GM18498 (cell line): ENCODE data around the gene CDH5.

Source experiments
- ATAC-seq: cut with Tn5 transposase; IDR thresholded peaks from one replicate; pipeline ENCODE4 v1.9.1; 2021; ENCODE audit warnings: mild to moderate bottlenecking, moderate library complexity; ENCODE audit not compliant: unreplicated experiment

CDH5 gene

DNA sequence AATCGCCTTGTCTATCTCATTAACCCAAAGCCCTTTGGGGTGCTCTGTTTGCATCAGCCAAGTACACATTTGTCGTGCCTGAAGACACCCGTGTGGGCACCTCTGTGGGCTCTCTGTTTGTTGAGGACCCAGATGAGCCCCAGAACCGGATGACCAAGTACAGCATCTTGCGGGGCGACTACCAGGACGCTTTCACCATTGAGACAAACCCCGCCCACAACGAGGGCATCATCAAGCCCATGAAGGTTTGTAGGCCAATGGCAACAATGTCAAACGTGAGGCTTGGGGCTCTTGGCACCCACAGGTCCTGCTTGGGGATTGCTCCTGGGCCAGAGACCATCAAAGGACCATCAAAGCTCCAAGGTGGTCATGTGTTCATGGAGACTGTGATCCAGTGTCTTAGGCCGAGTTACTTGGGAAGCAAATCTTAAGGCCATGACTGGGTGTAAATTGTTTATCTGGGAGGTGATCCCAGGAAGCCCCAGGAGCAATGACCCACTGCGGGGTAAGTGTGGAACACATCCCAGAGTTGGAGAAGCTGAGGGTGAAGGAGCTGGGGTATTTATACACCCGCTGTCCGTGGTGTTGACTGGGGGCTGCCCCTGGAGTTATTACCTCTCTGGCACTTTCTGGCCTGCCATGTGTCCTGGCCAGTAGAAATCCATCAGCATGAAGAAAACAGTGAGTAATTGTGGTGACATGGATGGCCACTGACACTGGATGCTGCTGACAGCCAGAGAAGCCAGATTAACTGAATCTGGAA is 24.0 kb downstream of the CDH5 start:
- no peak for ATAC-seq

DNA sequence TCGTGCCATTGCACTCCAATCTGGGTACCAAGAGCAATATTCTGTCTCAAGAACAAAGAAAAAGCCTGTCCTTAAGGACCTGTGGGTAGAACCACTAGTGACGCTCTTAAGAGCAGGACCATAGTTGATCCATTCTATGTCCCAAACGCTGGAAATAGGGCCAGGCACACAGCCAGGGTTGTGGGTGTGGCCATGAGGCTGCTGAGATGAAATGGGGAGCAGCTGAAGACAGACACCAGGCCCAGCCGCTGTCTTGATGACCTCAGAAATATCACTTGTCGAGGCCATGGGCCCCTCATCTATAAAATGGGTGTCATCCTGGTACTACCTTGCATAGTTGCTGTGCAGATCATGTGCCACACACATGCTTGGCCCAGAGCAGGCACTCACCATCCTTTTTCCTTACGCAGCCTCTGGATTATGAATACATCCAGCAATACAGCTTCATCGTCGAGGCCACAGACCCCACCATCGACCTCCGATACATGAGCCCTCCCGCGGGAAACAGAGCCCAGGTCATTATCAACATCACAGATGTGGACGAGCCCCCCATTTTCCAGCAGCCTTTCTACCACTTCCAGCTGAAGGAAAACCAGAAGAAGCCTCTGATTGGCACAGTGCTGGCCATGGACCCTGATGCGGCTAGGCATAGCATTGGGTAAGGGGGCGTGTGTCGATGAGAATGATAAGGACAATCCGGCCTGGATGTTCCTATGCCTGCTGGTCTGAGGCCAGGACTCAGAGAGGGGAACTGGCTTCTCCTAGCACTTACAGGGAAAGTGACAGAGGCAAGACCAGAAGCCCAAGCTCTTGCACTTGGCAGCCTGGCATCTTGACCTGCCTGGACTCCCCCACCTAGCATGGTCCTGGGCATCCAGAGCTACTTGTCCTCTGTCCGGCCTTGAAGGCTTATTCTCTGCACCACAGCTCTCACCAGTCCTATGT is 25.5 kb downstream of the CDH5 start:
- ATAC-seq = no peak

- no peak for ATAC-seq
These were observed 29.5 kb downstream of the CDH5 start for GRCh38 chr16:66395806-66396555.

DNA sequence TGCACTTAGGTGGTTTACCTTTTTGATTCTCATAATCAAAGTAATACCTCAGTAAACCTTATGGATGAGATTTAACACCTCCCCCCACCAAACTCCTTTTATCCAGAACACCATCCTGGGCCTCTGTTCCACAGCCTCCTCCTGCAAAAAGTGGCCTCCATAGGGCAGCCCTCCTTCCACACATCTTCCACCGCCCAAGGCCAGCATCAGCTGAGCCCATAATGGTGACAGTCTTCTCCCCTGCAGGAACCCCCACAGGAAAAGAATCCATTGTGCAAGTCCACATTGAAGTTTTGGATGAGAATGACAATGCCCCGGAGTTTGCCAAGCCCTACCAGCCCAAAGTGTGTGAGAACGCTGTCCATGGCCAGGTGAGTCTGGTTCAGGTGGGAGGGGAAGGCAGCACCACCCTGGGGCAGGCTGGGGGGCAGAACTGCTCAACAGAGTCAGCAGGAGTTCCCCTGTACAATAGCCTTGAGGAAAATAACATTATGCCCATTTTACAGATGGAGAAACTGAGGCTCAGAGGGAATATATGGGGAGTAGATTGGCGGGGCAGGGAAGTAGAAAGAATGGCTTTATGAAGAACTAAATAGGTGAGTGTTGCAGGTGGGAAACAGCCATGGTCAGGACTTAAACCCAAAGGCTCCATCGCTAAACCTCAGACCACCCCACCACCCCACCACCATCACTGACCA is 31.4 kb downstream of the CDH5 start:
- no peak for ATAC-seq

DNA sequence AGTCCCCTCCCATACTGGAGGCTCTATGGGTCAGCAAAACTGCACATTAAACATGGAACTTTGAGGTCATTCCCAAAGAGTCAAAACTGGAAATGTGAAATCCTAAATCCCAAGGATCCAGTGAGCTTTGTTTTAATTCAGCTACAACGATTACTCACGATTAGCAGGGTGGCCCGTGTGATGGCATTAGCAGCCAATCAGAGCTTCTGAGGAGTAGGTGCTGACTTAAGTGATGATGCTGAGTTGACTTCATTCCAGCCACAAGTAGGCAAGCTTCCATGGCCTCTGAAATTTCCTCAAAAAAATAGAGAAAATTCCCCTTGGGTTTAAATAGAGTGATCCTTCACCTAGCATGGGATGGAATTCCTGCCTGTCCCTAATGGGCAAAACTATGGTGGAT is 32.5 kb downstream of the CDH5 start:
- ATAC-seq = no peak

DNA sequence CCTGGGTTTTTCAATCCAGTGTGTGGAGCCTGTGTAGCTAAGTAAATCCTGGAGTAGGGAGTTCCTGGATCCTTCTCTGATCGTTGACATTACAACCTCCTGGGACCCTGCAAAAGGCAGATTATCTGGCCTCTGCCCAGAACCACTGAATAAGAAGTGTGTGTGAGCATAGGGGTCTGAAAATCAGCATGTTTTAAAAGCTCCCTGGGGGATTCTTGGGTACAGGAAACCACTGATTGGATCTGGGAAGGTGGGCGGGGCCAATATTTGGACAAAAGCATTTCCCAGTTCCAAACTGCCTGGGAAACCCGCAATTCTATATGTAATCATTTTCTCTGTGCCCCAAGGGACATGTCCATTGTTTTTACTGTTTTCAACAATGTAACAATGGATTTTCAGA is 33.4 kb downstream of the CDH5 start:
- no peak for ATAC-seq

DNA sequence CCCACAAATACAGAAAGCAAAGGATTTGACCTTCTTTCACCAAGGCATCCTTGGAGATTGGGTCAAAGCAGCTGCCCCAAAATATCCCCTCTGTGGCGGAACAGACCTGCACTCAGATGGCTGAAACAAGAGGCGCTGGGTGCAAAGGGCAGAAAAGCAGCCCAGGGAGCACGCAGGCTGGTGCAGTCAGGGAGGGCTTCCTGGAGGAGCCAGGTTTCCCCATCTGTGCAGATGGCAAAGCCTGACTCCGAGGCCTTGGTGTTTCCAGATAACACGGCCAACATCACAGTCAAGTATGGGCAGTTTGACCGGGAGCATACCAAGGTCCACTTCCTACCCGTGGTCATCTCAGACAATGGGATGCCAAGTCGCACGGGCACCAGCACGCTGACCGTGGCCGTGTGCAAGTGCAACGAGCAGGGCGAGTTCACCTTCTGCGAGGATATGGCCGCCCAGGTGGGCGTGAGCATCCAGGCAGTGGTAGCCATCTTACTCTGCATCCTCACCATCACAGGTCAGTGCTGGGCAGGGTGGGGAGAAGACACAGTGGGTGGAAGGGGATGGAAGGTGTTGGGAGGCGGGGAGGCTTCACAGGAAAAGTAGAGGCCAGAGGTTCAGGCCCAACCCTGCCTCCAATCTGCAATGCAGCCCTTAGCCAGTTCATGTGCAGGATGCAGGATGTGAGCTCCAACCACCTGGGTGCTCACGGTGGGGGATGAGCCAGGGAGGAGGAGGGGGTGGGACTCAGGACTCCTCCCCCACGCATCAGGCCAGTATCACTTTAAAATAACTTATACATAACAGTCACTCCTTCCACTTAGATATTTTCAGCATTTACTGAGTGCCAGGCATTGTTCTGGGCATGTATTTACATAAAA is 34.3 kb downstream of the CDH5 start:
- ATAC-seq = no peak

DNA sequence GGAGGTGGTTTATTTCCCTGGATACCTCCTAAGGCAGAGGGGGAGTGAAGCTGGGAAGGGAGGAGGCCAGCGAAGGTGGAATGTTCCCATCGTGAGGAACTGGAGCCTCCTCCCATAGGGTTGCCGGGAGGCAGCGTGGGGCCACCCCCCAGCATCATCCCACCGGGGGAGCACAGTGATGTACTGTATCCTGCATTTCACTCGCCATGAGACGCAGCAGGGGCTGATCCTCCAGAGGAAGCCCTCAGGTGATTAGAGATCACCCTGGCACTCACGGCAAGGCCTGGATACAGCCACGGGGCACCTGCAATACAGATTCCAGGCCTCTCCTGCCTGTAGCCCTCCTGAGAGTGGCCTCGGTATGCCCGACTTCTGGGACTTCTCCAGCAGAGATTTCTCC is 35.1 kb downstream of the CDH5 start:
- no peak for ATAC-seq

DNA sequence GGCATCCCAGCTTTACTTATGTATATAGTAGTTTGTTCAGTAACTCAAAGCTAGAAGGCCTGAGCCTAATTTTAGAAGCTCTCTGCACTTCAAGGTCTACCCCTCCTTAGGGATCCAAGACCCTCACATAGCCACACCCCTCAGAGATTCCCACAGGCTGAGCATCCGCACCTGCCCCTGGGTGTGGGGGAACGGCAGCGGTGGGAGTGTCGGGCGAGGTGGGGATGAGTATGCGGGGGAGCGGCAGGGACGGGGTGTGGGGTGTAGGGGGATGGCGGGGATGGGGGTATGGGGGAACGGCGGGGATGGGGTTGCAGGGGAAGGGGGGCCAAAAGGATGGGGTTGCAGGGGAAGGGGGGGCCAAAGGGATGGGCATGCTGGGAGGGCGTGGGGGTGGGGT is 35.7 kb downstream of the CDH5 start:
- no peak for ATAC-seq

- no peak for ATAC-seq
These were observed 36.2 kb downstream of the CDH5 start for GRCh38 chr16:66402591-66403230.

DNA sequence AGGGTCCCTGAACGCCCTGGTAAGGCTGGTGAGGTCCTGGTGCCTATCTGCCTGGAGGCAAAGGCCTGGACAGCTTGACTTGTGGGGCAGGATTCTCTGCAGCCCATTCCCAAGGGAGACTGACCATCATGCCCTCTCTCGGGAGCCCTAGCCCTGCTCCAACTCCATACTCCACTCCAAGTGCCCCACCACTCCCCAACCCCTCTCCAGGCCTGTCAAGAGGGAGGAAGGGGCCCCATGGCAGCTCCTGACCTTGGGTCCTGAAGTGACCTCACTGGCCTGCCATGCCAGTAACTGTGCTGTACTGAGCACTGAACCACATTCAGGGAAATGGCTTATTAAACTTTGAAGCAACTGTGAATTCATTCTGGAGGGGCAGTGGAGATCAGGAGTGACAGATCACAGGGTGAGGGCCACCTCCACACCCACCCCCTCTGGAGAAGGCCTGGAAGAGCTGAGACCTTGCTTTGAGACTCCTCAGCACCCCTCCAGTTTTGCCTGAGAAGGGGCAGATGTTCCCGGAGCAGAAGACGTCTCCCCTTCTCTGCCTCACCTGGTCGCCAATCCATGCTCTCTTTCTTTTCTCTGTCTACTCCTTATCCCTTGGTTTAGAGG is 37.1 kb downstream of the CDH5 start:
- ATAC-seq = no peak

- ATAC-seq = no peak
These were observed 38.7 kb downstream of the CDH5 start for GRCh38 chr16:66405057-66405783.

DNA sequence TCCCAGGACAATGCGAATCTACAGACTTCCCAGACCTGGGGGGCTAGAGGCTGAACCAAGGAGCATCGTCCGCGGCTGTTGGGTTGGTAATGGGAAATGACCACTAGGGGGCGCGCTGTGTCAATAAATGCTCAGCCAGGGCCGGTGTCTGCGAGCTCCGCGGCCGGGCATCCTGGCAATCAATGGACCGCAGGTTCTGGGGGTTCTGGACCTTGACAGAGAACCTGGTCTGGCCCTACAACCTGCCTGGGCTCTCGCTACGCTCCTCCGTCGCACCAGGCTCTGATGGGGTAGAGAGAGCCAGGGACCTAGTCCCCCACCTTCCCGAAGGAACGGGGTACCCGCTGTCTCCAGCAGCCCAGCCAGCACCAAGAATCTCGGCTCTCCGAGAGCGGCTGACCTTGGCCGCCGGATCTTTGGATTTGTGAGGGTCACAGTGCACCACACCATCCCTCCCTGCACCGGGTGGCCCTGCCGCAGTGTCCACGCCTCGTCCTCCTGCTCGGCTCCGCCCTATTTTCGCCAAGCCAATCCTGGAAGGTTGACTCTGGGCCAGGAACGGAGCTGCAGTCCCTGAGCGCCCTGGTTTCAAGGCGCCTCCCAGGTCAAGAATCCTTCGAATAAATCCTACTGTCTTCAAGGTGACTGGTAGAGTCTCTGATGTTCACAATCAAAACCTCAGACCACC is 40.2 kb downstream of the CDH5 start:
- peak; percentile 83 for ATAC-seq

DNA sequence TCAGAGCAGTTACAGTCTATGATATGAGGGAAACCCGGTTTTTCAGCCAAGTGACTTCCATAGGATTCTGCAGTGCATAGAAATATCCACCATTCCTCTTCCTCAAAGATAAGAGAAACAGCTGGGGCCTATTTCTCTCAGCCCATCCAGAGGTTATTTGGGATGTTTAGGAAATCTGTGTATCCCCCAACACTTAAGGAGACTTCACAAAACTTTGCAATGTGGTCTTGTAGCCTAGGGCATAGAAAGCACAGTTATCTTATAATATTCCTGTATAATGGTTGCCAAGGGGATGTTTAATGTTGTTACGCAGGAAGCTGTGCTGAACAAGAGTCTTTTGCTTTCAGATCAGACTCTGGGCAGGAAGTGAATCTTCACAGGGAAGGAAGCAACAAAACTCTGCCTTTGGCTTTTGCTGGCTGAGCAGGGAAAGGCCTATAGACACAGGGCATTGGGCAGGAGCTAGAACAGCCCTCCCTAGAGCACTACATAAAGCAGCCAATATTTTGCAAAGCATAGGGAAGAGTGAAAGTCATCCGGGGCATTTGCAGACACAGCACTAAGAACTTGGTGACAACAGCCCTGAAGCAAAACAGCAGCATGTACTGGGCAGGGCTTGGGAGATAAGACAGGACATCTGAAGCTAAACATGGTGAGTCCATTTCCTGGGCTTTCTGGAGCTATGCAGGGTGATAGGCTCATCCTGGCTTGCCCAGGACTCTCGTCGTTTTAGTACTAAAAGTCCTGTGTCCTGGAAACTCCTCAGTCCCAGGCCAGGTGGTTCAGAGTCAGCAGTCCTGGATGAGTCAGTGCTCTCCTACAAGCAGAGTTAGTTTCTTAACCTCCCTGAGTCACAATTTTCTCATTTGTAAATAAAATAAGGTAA is 41.9 kb downstream of the CDH5 start:
- ATAC-seq = no peak

- no peak for ATAC-seq
These were observed 42.7 kb downstream of the CDH5 start for GRCh38 chr16:66409156-66409555.

DNA sequence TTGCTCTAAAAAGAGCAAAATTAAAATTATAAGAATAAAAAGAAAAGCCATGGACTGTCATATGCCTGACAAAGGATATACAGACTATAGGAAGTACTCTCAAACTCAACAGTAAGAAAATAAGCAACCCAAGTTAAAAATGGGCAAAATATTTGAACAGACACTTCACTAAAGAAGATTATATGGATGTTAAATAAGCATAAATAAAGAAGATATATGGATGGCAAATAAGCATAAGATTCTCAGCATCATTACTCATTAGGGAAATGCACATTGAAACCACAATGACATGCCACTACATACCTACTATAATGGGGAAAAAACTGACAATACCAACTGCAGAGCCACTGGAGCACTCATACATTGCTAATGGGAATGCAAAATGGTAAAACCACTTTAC is 45.7 kb downstream of the CDH5 start:
- no peak for ATAC-seq

DNA sequence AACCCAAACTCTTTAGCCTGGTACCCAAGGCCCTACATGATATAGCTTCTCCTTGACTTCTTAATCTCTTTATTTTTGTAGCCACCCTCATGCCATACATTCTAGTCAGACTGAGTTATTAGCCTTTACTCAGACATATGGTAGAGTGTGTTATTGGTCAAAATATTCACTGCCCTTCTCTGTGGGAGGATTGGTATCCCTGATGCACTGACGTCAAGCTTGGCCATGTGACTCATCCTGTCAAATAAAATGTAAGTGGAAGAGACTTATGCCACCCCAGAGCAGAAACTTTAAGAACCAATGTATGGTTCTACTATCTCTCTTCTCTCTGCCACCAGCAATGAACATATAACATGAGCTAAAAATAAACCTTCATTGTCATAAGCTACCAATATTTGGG is 48.4 kb downstream of the CDH5 start:
- no peak for ATAC-seq
